ENCODE results near the gene LBP. TPM values are rescaled to one million over a fixed set of nuclear protein-coding genes. Genes with fewer than 3 reads are reported as not detected.

Gene LBP
- total RNA-seq, 1 donor from 2014 or later, result not detected

Other genes starting within 250 kb of the LBP start
- 1.6 and 2.3 TPM in 2 replicates for gene TGM2, start 181.2 kb upstream of the LBP start, total RNA-seq
- not detected in 2 replicates for gene KIAA1755, start 85.7 kb upstream of the LBP start, total RNA-seq
- not detected in 2 replicates for gene BPI, start 42.3 kb upstream of the LBP start, total RNA-seq
- 36.5 and 44.8 TPM in 2 replicates for gene SNHG17, start 88.8 kb downstream of the LBP start, total RNA-seq
- gene RALGAPB, start 126.4 kb downstream of the LBP start, total RNA-seq, result 37.2 and 38.0 TPM in 2 replicates
- not detected in 2 replicates for gene ADIG, start 234.7 kb downstream of the LBP start, total RNA-seq